ENCODE measurements around the gene MRM2. TPM values are rescaled to one million over a fixed set of nuclear protein-coding genes. Genes with fewer than 3 reads are reported as not detected.

The MRM2 gene
- total RNA-seq, 1 experiment from 2014 or later = 34.7 TPM

DNA sequence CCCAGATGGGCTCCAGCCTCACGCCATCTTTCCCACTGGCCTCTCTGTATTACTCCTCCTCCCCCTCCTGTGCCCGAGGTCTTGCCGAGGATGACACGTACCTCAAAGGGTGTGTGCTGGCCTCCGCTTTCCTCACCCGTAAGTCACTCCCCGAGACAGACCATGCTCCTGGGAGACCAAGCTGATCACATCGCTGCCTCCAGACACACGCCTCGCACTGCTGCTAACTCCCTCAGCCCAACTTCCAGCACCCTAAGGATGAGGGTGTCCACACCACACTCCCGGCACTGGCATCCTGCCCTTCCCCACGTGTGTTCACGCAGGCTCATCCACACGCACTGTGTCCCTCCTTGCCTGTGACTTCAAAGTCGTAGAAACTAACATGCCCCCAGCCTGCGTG is 33.3 kb downstream of the MRM2 start:
- no peaks in the 10 kb centered on the region for H4K20me1 ChIP-seq (ENCODE audit: insufficient read depth)
- no peak overlapping the region for H3K9ac ChIP-seq (ENCODE audit: low read length)
- H2AFZ ChIP-seq (ENCODE audit: low read depth, low read length, poor library complexity, severe bottlenecking) = no peak overlapping the region
- no peaks in the 10 kb centered on the region for H3K27me3 ChIP-seq (ENCODE audit: insufficient read depth, low read length)
- H3K27ac ChIP-seq (ENCODE audit: low read depth, low read length) = no peak overlapping the region
- H3K4me2 ChIP-seq (ENCODE audit: low read length) = no peak overlapping the region
- TF ChIP-seq ELF1 (IDR thresholded peaks at IDR 0.05; ENCODE audit: borderline replicate concordance, low read depth) (no peak), YY1 (IDR thresholded peaks at IDR 0.05; ENCODE audit: extremely low read depth, insufficient replicate concordance, low read depth, low read length) (no peak), SP1 (IDR thresholded peaks at IDR 0.05; ENCODE audit: low read depth) (no peak), ZFX (IDR thresholded peaks at IDR 0.05) (no peak), SRF (IDR thresholded peaks at IDR 0.05; ENCODE audit: low read depth) (no peak), ZNF274 (IDR thresholded peaks at IDR 0.05; ENCODE audit: low read depth, low read length) (no peak), SIN3A (IDR thresholded peaks at IDR 0.05; ENCODE audit: low read depth) (no peak), CBX3 (IDR thresholded peaks at IDR 0.05; ENCODE audit: low read depth) (no peak), RAD21 (IDR thresholded peaks at IDR 0.05; ENCODE audit: low read depth) (no peak), POLR2A (IDR thresholded peaks at IDR 0.05; ENCODE audit: borderline replicate concordance, extremely low read depth, insufficient read depth, insufficient read length) (no peak), FOSL1 (IDR thresholded peaks at IDR 0.05; ENCODE audit: low read depth) (no peak), JUND (IDR thresholded peaks at IDR 0.05) (no peak), CEBPB (IDR thresholded peaks at IDR 0.05; ENCODE audit: low read depth) (no peak)
- TF ChIP-seq, protein P1, sequence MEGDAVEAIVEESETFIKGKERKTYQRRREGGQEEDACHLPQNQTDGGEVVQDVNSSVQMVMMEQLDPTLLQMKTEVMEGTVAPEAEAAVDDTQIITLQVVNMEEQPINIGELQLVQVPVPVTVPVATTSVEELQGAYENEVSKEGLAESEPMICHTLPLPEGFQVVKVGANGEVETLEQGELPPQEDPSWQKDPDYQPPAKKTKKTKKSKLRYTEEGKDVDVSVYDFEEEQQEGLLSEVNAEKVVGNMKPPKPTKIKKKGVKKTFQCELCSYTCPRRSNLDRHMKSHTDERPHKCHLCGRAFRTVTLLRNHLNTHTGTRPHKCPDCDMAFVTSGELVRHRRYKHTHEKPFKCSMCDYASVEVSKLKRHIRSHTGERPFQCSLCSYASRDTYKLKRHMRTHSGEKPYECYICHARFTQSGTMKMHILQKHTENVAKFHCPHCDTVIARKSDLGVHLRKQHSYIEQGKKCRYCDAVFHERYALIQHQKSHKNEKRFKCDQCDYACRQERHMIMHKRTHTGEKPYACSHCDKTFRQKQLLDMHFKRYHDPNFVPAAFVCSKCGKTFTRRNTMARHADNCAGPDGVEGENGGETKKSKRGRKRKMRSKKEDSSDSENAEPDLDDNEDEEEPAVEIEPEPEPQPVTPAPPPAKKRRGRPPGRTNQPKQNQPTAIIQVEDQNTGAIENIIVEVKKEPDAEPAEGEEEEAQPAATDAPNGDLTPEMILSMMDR (IDR thresholded peaks at IDR 0.05 in 2 of 3, conservative IDR thresholded peaks at IDR 0.05 in 1 of 3; ENCODE audit: borderline replicate concordance in 1 of 3, insufficient read depth in 1 of 3, low read depth in 2 of 3, low read length in 2 of 3) = no peak
- TF ChIP-seq, protein P2, sequence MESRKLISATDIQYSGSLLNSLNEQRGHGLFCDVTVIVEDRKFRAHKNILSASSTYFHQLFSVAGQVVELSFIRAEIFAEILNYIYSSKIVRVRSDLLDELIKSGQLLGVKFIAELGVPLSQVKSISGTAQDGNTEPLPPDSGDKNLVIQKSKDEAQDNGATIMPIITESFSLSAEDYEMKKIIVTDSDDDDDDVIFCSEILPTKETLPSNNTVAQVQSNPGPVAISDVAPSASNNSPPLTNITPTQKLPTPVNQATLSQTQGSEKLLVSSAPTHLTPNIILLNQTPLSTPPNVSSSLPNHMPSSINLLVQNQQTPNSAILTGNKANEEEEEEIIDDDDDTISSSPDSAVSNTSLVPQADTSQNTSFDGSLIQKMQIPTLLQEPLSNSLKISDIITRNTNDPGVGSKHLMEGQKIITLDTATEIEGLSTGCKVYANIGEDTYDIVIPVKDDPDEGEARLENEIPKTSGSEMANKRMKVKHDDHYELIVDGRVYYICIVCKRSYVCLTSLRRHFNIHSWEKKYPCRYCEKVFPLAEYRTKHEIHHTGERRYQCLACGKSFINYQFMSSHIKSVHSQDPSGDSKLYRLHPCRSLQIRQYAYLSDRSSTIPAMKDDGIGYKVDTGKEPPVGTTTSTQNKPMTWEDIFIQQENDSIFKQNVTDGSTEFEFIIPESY (IDR thresholded peaks at IDR 0.05; ENCODE audit: extremely low read depth, insufficient replicate concordance, low read length) = no peak
- H3K4me1 ChIP-seq (ENCODE audit: control insufficient read depth in 1 of 2, insufficient read depth in 2 of 2, low read length in 2 of 2) = no peaks in the 10 kb centered on the region
- H3K9me3 ChIP-seq (ENCODE audit: control insufficient read depth in 1 of 2, insufficient read depth in 1 of 2, low read depth in 1 of 2, low read length in 2 of 2) = no peaks in the 10 kb centered on the region
- no TSS peak for BruUV-seq (replicated peaks)
- H3K4me3 ChIP-seq (replicated peaks in 1 of 2; ENCODE audit: low read depth in 1 of 2, low read length in 2 of 2) = no peak overlapping the region
- no peak for ATAC-seq
- 0 out of 2 replicates have a peak, but pooled peaks cover 4% of the 10 kb centered on the region for H3K79me2 ChIP-seq (ENCODE audit: insufficient read depth, low read length)
- POLR2A ChIA-PET = no interaction called here
- intact Hi-C loops (cut with micrococcal nuclease) = loop anchor here (2.0 to 10.0 kb wide), 3 partner anchors 104 to 626 kb away; no protein-coding TSS in a partner anchor
- H3K36me3 ChIP-seq (ENCODE audit: control insufficient read depth in 1 of 2, insufficient read depth in 2 of 2, low read length in 2 of 2) = peaks cover 4 to 20% of the 10 kb centered on the region in 2 experiments
- no peak for DNase-seq (ENCODE audit: low read depth, low spot score)
- no peaks in the 10 kb centered on the region for H3K9me2 ChIP-seq (ENCODE audit: insufficient read depth)
- CTCF ChIA-PET = no interaction called here
- RAD21 ChIA-PET (ENCODE audit: low non-redundant PET in 1 of 2, low total read pairs in 2 of 2, uncharacterized antibody in 2 of 2, unreplicated experiment in 2 of 2) = no interaction called here

All from HCT116 (cell line).